ENCODE measurements around the gene BCKDK.
"Not testable (repeated sequence)": the region's sequence is repeated elsewhere in the genome, so short reads cannot be mapped to it uniquely, and the experiment has no call there.

The BCKDK gene

DNA sequence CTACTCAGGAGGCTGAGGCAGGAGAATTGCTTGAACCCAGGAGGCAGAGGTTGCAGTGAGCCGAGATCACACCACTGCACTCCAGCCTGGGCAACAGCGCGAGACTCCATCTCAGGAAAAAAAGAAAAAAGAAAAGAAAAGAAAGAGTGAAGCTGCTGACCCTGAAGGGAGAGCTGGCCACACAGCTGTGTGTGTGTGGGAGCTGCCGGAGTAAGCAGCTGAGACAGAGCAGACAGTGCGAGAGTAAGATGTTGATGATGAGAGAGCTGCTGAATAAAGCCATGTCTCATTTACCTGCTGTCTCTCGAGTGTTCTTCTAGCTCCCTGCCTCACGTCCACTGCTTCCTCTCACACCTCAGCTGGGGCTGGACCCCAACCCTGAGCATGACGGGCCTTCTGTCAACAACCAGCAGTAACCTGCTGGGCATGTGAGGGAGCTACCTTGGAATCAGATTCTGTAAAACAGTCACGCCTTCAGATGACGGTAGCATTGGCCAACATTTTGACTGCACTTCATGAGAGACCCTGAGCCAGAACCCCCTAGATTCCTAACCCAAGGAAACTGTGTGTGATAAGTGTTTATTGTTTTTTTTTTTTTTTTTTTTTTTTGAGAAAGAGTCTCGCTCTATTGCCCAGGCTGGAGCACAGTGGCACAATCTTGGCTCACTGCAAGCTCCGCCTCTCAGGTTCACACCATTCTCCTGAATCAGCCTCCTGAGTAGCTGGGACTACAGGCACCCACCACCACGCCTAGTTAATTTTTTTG, 7.1 kb upstream of the BCKDK start:
- H3K27me3 ChIP-seq (ENCODE audit: control insufficient read depth, insufficient read depth, low read length); H3K36me3 ChIP-seq (ENCODE audit: control insufficient read depth, insufficient read depth, low read length); H3K27ac ChIP-seq (ENCODE audit: low read depth, low read length); H3K4me1 ChIP-seq (ENCODE audit: control insufficient read depth, insufficient read depth, low read length); H3K9me3 ChIP-seq (ENCODE audit: control insufficient read depth, insufficient read depth, low read depth, low read length); H3K9ac ChIP-seq (ENCODE audit: low read length); H3K4me3 ChIP-seq (ENCODE audit: low read depth, low read length): not testable (repeated sequence)

DNA sequence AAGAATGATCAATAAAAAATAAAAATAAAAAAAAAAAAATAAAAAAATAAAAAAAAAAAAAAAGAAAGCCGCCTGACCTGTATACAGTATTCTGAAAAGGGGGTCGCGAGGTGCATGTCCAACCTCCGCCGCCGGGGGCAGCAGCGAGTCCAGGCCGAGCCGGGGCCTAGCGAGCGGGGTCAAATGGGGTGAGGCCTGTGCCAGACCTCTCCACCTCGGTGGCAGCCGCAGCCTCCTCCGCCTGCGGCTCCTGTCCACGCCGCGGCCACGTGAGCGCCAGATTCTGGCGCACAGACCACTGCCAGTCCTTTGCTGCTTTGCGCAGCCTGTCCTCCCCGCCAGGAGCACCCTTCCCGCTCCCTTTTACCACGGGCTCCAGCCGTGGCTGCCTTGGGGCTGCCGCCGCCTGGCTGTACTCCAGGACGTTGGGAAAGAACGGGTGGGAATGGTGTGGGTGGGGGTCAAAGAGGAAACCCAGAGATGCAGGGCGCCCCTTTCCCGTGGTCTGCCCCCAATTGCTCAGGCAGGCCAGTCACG, 2.4 kb upstream of the BCKDK start:
- no peak overlapping the region for H3K27ac ChIP-seq (ENCODE audit: low read depth, low read length)
- peaks cover 7% of the 10 kb centered on the region; the same call in 1 of the 2 replicates for H3K4me1 ChIP-seq (ENCODE audit: control insufficient read depth, insufficient read depth, low read length)
- H3K9ac ChIP-seq (ENCODE audit: low read length): no peak overlapping the region
- peak overlapping the region; percentile 25 for H3K4me3 ChIP-seq (ENCODE audit: low read depth, low read length)
- no peaks in the 10 kb centered on the region for H3K27me3 ChIP-seq (ENCODE audit: control insufficient read depth, insufficient read depth, low read length)
- peaks cover 15% of the 10 kb centered on the region for H3K36me3 ChIP-seq (ENCODE audit: control insufficient read depth, insufficient read depth, low read length)
- H3K9me3 ChIP-seq (ENCODE audit: control insufficient read depth, insufficient read depth, low read depth, low read length): peaks cover 3% of the 10 kb centered on the region; the same call in 1 of the 2 replicates

DNA sequence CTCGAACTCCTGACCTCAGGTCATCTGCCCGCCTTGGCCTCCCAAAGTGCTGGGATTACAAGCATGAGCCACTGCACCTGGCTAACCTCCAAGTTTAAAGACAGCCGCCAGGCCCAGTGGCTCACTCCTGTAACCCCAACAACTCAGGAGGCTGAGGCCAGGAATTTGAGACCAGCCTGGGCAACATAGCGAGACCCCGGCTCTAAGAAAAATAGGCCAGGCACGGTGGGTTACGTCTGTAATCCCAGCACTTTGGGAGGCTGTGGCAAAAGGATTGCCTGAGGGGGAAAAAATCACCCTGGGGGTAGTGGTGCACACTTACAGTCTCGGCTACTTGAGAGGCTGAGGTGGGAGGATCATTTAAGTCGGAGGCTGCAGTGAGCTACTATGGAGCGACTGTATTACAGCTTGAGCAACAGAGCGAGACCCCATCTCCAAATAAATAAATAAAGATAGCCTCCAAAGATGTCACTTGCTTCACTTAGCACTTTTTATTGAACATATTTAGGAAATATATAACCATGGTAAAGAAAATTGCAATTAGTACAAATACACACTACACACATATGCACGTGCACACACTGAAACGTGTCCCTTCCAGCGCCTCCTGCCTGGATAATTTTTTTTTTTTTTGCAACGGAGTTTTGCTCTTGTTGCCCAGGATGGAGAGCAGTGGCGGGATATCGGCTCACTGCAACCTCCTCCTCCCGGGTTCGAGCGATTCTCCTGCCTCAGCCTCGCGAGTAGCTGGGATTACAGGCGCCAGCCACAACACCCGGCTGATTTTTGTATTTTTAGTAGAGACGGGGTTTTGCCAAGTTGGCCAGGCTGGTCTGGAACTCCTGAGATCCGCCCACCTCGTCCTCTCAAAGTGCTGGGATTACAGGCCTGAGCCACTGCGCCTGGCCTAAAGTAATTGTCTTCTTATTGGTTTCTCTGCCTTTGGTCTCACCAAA, 1.4 kb upstream of the BCKDK start:
- H3K9ac ChIP-seq (ENCODE audit: low read length): no peak overlapping the region
- H3K27me3 ChIP-seq (ENCODE audit: control insufficient read depth, insufficient read depth, low read length): no peaks in the 10 kb centered on the region
- no peak overlapping the region for H3K27ac ChIP-seq (ENCODE audit: low read depth, low read length)
- H3K36me3 ChIP-seq (ENCODE audit: control insufficient read depth, insufficient read depth, low read length): peaks cover 25% of the 10 kb centered on the region
- H3K4me3 ChIP-seq (ENCODE audit: low read depth, low read length): no peak overlapping the region
- H3K9me3 ChIP-seq (ENCODE audit: control insufficient read depth, insufficient read depth, low read depth, low read length): peaks cover 3% of the 10 kb centered on the region; the same call in 1 of the 2 replicates
- peaks cover 7% of the 10 kb centered on the region; the same call in 1 of the 2 replicates for H3K4me1 ChIP-seq (ENCODE audit: control insufficient read depth, insufficient read depth, low read length)

DNA sequence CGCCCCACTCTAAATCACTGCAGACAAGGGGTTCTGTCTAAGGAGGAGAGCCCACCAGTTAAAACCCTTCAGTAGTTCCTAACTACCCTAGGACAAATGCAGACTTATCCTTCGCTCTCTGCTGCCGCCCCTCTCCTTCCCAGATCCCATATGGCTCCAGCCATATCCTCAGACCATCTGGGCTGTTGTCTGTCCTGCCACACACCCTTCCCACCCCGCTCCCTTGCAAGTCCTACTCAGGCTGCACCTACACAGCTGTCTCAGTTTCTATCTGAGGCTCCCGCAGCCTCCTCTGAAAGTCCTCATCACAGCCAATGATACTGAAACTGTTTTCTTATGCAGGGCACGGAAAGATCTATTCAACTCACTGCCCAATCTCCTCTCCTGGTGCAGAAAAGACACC, 720 bp upstream of the BCKDK start:
- H3K27me3 ChIP-seq (ENCODE audit: control insufficient read depth, insufficient read depth, low read length): no peaks in the 10 kb centered on the region
- H3K9me3 ChIP-seq (ENCODE audit: control insufficient read depth, insufficient read depth, low read depth, low read length): peaks cover 3% of the 10 kb centered on the region; the same call in 1 of the 2 replicates
- H3K9ac ChIP-seq (ENCODE audit: low read length): no peak overlapping the region
- H3K4me3 ChIP-seq (ENCODE audit: low read depth, low read length): peak overlapping the region; percentile 90
- H3K36me3 ChIP-seq (ENCODE audit: control insufficient read depth, insufficient read depth, low read length): peaks cover 32% of the 10 kb centered on the region
- H3K4me1 ChIP-seq (ENCODE audit: control insufficient read depth, insufficient read depth, low read length): peaks cover 7% of the 10 kb centered on the region; the same call in 1 of the 2 replicates
- no peak overlapping the region for H3K27ac ChIP-seq (ENCODE audit: low read depth, low read length)

DNA sequence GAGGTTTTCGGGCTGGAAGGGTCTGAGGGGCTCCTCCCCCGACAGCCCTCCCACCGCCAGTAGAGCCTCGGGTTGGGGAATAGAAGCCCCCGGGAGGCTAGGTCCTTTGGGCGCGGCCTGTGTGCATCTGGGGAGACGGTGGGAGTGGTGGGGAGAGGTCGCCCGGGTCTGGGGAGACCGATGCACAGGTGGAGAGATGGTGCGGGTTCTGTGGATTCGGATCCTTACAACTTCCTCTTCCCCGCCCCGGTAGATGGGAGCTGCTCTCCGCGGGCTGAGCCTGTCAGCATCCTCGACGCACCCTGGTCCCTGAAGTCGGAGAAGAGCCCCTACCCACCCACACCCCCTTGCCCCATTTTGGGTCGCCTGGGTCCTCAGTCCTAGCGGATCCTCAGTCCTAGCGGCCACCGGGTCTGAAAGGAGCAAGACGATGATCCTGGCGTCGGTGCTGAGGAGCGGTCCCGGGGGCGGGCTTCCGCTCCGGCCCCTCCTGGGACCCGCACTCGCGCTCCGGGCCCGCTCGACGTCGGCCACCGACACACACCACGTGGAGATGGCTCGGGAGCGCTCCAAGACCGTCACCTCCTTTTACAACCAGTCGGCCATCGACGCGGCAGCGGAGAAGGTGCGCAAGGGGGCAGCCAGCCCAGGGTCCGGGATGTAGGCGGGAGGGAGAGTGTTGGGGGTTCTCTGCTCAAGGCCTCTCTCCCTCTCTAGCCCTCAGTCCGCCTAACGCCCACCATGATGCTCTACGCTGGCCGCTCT, 790 bp downstream of the BCKDK start:
- Histone ChIP-seq H3K36me3 (ENCODE audit: control insufficient read depth, insufficient read depth, low read length) (peaks cover 39% of the 10 kb centered on the region), H3K9ac (ENCODE audit: low read length) (peak overlapping the region; percentile 82), H3K4me3 (ENCODE audit: low read depth, low read length) (peak overlapping the region; percentile 90), H3K4me1 (ENCODE audit: control insufficient read depth, insufficient read depth, low read length) (peaks cover 7% of the 10 kb centered on the region; the same call in 1 of the 2 replicates), H3K9me3 (ENCODE audit: control insufficient read depth, insufficient read depth, low read depth, low read length) (no peaks in the 10 kb centered on the region), H3K27me3 (ENCODE audit: control insufficient read depth, insufficient read depth, low read length) (no peaks in the 10 kb centered on the region), H3K27ac (ENCODE audit: low read depth, low read length) (peak overlapping the region; percentile 32; the same call in 1 of the 2 replicates)

DNA sequence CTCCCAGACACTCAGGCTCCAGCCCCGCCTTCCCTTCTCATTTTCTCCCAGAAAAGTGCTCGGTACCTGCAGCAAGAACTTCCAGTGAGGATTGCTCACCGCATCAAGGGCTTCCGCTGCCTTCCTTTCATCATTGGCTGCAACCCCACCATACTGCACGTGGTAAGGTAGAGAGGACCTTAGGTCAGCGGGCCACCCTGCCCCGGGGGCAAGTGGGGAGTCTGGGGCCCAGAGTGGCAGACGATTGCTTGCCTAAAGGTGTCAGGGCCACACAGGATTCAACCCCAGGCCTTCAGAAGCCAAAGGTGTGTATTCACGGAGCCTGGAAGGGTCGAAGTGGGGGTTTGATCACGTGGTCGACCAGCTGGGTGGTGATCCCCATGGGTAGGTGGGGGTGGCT, 1.4 kb downstream of the BCKDK start:
- Histone ChIP-seq H3K27me3 (ENCODE audit: control insufficient read depth, insufficient read depth, low read length) (no peaks in the 10 kb centered on the region), H3K9me3 (ENCODE audit: control insufficient read depth, insufficient read depth, low read depth, low read length) (no peaks in the 10 kb centered on the region), H3K4me3 (ENCODE audit: low read depth, low read length) (no peak overlapping the region), H3K9ac (ENCODE audit: low read length) (no peak overlapping the region), H3K36me3 (ENCODE audit: control insufficient read depth, insufficient read depth, low read length) (peaks cover 39% of the 10 kb centered on the region), H3K27ac (ENCODE audit: low read depth, low read length) (no peak overlapping the region), H3K4me1 (ENCODE audit: control insufficient read depth, insufficient read depth, low read length) (peaks cover 7% of the 10 kb centered on the region; the same call in 1 of the 2 replicates)

DNA sequence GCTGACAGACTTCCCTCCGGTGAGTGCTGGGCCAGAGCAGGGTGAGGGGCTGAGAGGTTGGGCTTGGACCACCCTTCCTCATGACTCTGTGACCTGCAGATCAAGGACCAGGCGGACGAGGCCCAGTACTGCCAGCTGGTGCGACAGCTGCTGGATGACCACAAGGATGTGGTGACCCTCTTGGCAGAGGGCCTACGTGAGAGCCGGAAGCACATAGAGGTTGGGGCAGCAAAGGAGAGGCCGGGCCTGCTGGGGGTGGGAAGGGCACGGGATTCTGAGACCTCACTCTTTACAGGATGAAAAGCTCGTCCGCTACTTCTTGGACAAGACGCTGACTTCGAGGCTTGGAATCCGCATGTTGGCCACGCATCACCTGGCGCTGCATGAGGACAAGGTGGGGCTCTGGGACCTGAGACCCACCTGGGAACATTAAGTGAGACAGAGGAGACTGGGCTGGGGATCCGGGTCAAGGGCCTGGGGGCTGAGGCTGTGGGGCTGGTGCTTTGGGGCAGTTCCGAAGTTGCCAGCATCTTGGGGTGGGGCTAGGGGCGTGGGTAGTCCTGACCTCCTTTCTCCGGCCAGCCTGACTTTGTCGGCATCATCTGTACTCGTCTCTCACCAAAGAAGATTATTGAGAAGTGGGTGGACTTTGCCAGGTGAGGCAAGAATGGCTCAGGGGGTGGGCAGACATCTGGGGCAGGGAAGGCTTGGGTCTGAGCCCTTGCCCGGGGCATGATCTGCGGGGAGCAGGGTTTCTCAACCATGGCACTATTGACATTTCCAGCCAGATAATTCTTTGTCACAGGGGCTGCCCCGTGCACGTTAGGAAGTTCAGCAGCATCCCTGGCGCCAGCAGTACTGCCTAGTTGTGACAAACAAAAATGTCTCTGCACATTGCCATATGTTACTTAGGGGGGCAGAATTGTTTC, 2.2 kb downstream of the BCKDK start:
- Histone ChIP-seq H3K36me3 (ENCODE audit: control insufficient read depth, insufficient read depth, low read length) (peaks cover 39% of the 10 kb centered on the region), H3K9ac (ENCODE audit: low read length) (no peak overlapping the region), H3K4me1 (ENCODE audit: control insufficient read depth, insufficient read depth, low read length) (peaks cover 7% of the 10 kb centered on the region; the same call in 1 of the 2 replicates), H3K27me3 (ENCODE audit: control insufficient read depth, insufficient read depth, low read length) (no peaks in the 10 kb centered on the region), H3K27ac (ENCODE audit: low read depth, low read length) (no peak overlapping the region), H3K9me3 (ENCODE audit: control insufficient read depth, insufficient read depth, low read depth, low read length) (no peaks in the 10 kb centered on the region), H3K4me3 (ENCODE audit: low read depth, low read length) (no peak overlapping the region)

DNA sequence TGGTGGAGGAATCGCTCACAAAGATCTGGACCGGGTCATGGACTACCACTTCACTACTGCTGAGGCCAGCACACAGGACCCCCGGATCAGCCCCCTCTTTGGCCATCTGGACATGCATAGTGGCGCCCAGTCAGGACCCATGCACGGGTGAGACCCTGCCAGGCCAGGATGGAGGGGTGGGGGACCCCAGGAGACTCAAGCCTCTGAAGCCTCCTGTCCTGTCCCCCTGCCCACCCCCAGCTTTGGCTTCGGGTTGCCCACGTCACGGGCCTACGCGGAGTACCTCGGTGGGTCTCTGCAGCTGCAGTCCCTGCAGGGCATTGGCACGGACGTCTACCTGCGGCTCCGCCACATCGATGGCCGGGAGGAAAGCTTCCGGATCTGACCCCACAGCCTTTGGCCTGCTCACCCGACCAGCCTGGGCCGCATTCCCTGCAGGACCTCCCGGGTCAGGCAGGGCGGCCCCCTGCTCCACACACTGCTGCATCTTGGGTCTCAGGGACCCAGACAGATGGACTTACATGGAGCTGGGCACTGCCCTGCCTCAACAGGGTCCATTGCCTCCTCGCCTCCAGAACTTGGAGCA, 3.8 kb downstream of the BCKDK start:
- H3K27ac ChIP-seq (ENCODE audit: low read depth, low read length): no peak overlapping the region
- peaks cover 39% of the 10 kb centered on the region for H3K36me3 ChIP-seq (ENCODE audit: control insufficient read depth, insufficient read depth, low read length)
- no peaks in the 10 kb centered on the region for H3K9me3 ChIP-seq (ENCODE audit: control insufficient read depth, insufficient read depth, low read depth, low read length)
- no peak overlapping the region for H3K4me3 ChIP-seq (ENCODE audit: low read depth, low read length)
- 0 out of 2 replicates have a peak, but pooled peaks cover 5% of the 10 kb centered on the region for H3K4me1 ChIP-seq (ENCODE audit: control insufficient read depth, insufficient read depth, low read length)
- H3K9ac ChIP-seq (ENCODE audit: low read length): no peak overlapping the region
- no peaks in the 10 kb centered on the region for H3K27me3 ChIP-seq (ENCODE audit: control insufficient read depth, insufficient read depth, low read length)

DNA sequence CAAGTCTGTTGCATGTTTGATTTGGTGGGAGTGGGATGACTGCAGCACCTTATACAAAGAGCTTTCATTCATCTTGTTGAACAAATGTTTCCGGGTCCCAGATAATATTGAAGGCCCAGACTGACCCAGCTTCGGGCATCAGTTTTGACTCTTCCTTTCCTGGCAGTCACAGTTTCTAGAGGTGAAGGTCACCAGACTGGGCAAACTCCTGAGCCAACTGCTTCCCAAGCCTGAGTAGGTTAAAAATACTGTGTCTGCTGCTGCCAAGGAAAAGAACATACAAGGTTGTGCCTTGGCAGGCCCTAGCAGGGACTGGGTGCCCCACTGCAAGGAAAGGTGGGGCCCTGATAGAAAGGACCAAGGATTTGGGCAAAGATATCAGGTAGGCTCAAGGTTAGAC, 4.5 kb downstream of the BCKDK start:
- Histone ChIP-seq H3K4me3 (ENCODE audit: low read depth, low read length) (no peak overlapping the region), H3K9ac (ENCODE audit: low read length) (no peak overlapping the region), H3K27ac (ENCODE audit: low read depth, low read length) (no peak overlapping the region), H3K4me1 (ENCODE audit: control insufficient read depth, insufficient read depth, low read length) (0 out of 2 replicates have a peak, but pooled peaks cover 4% of the 10 kb centered on the region), H3K9me3 (ENCODE audit: control insufficient read depth, insufficient read depth, low read depth, low read length) (no peaks in the 10 kb centered on the region), H3K36me3 (ENCODE audit: control insufficient read depth, insufficient read depth, low read length) (peaks cover 39% of the 10 kb centered on the region), H3K27me3 (ENCODE audit: control insufficient read depth, insufficient read depth, low read length) (no peaks in the 10 kb centered on the region)

All from HUES6 (cell line).